Measurements from ENCODE around the gene RAE1.

DNA sequence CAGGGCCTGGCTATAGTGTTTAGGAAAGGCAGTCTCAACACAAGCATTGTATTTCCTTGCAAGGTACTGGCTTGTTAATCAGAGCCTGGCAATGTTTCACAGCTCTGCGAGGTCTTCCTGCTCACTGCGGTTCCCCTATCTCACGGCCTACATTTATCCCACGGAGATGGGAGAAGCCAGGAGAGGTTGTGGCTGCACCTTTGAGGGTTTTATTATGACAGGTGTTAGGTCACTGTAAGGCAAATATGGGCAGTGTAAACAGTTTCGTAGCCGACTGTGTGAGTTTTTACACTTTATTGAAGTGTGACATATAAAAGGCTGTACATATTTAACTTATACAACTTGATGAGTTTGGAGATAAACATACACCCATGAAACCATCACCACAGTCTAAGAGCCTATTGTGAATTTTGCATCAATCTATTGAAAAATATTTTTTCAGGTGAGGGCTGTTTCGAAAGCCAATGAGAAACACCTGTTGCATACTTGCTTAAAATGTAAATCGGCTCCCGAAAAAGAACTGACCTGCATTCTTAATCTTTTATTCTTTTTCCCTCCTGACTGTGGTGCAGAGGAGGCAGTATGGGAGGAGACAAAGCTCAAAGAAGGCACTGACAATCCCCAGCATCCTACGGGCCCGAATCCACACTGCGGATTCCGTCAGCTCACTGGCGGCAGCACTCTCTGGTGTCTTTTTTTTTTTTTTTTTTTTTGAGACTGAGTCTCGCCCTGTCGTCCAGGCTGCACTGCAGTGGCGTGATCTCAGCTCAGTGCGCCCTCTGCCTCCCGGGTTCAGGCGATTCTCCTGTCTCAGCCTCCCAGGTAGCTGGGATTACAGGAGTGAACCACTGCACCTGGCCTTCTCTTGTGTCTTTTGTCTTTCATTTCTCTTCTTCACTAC lies 32.6 kb downstream of the RAE1 start:
- TF ChIP-seq, protein P1, sequence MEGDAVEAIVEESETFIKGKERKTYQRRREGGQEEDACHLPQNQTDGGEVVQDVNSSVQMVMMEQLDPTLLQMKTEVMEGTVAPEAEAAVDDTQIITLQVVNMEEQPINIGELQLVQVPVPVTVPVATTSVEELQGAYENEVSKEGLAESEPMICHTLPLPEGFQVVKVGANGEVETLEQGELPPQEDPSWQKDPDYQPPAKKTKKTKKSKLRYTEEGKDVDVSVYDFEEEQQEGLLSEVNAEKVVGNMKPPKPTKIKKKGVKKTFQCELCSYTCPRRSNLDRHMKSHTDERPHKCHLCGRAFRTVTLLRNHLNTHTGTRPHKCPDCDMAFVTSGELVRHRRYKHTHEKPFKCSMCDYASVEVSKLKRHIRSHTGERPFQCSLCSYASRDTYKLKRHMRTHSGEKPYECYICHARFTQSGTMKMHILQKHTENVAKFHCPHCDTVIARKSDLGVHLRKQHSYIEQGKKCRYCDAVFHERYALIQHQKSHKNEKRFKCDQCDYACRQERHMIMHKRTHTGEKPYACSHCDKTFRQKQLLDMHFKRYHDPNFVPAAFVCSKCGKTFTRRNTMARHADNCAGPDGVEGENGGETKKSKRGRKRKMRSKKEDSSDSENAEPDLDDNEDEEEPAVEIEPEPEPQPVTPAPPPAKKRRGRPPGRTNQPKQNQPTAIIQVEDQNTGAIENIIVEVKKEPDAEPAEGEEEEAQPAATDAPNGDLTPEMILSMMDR (IDR thresholded peaks at IDR 0.05; ENCODE audit: extremely low read depth in 1 of 2, insufficient read depth in 1 of 2, low read depth in 1 of 2, low read length in 2 of 2) = no peak
- no peak for TF ChIP-seq POLR2A (IDR thresholded peaks at IDR 0.05; ENCODE audit: low read depth, low read length)
- TF ChIP-seq, protein P2, sequence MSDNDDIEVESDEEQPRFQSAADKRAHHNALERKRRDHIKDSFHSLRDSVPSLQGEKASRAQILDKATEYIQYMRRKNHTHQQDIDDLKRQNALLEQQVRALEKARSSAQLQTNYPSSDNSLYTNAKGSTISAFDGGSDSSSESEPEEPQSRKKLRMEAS (IDR thresholded peaks at IDR 0.05; ENCODE audit: insufficient read depth, insufficient read length) = no peak
- no peak for TF ChIP-seq EZH2 (IDR thresholded peaks at IDR 0.05; ENCODE audit: borderline replicate concordance, low read depth, low read length, severe bottlenecking)
- TF ChIP-seq POLR2AphosphoS5 (IDR thresholded peaks at IDR 0.05; ENCODE audit: insufficient read depth, low read depth, low read length) = no peak
- TF ChIP-seq JUN (IDR thresholded peaks at IDR 0.05; ENCODE audit: borderline replicate concordance, insufficient read depth, insufficient read length, low read depth) = no peak
- no peak for TF ChIP-seq FOS (IDR thresholded peaks at IDR 0.05; ENCODE audit: borderline replicate concordance, insufficient read depth, low read length)
